GM12878 (cell line): Measurements from ENCODE around the gene ATXN1. TPM values are rescaled to one million over a fixed set of nuclear protein-coding genes. Genes with fewer than 3 reads are reported as not detected.

Source experiments
- ATAC-seq: fragments of 200-7000 bp; cut with Tn5 transposase; 3 replicates; pipeline ENCODE4 v1.9.1; 2020; ENCODE audit warnings: mild to moderate bottlenecking, moderate library complexity
- BruUV-seq: library from RNA; stranded (reverse); fragments of 400-500 nt; replicated peaks from 2 replicates; lab custom pipeline; 2021; lab: Mats Ljungman, UMichigan
- CTCF ChIA-PET: fragments of 300-600 bp; sonication (Branson Sonifier 250); formaldehyde crosslinking; extraction: SDS; loops from one replicate; lab custom pipeline; 2021; ENCODE audit warnings: inconsistent platforms; lab: Yijun Ruan, JAX
- POLR2A ChIA-PET: fragments of 350-600 bp; formaldehyde crosslinking; extraction: SDS; loops from one replicate; lab custom pipeline; 2021; ENCODE audit warnings: inconsistent platforms; lab: Charles Lee
- RAD21 ChIA-PET: fragments of 300-600 bp; sonication (Branson Sonifier 250); formaldehyde crosslinking; loops from one replicate; lab custom pipeline; 2023; ENCODE audit warnings: antibody characterized with exemption; ENCODE audit not compliant: unreplicated experiment; lab: Charles Lee
- SMC1A ChIA-PET: fragments of 300-600 bp; sonication (Branson Sonifier 250); formaldehyde crosslinking; loops from one replicate; lab custom pipeline; 2023; ENCODE audit not compliant: unreplicated experiment, uncharacterized antibody; lab: Charles Lee
- DNase-seq: peaks from one replicate; pipeline ENCODE4 v3.0.0-alpha.2; 2011; ENCODE audit warnings: low read depth, low spot score
- FAIRE-seq: peaks from 3 replicates; lab custom pipeline; 2011; peaks lifted over from hg19 to GRCh38; lab: Jason Lieb, UNC
- H2AFZ ChIP-seq: 2 replicates; pipeline ENCODE4 v1.6.0; 2011; ENCODE audit warnings: low read depth, low read length, control low read depth; ENCODE audit not compliant: control insufficient read depth
- H3K27ac ChIP-seq: 2 replicates; pipeline ENCODE4 v1.5.1; 2011; ENCODE audit warnings: control low read depth; ENCODE audit not compliant: control insufficient read depth, insufficient read depth
- H3K27me3 ChIP-seq, 2 experiments: replicated peaks in 1 of 2; 2 replicates each; pipeline versions ENCODE4 v1.6.0 to v1.6.1; 2011; ENCODE audit warnings: low read length in 1 of 2; ENCODE audit not compliant: control insufficient read depth in 2 of 2, insufficient read depth in 2 of 2
- H3K36me3 ChIP-seq, 2 experiments: 2 replicates each; pipeline ENCODE4 v1.5.1; 2011; ENCODE audit warnings: low read length in 1 of 2; ENCODE audit not compliant: control insufficient read depth in 2 of 2, insufficient read depth in 2 of 2
- H3K4me1 ChIP-seq: 2 replicates; pipeline ENCODE4 v1.6.1; 2011; ENCODE audit warnings: mild to moderate bottlenecking, low read length, moderate library complexity, mixed read lengths; ENCODE audit not compliant: control insufficient read depth, insufficient read depth
- H3K4me2 ChIP-seq: 2 replicates; pipeline ENCODE4 v1.6.0; 2011; ENCODE audit warnings: control low read depth; ENCODE audit not compliant: control insufficient read depth, insufficient read depth
- H3K4me3 ChIP-seq: fragments of 200-600 bp; sonication (generic); 2 replicates; pipeline ENCODE4 v1.5.1; 2016
- H3K79me2 ChIP-seq: 2 replicates; pipeline ENCODE4 v1.6.0; 2011; ENCODE audit warnings: low read length; ENCODE audit not compliant: control insufficient read depth, insufficient read depth
- H3K9ac ChIP-seq: 2 replicates; pipeline ENCODE4 v1.8.0; 2011; ENCODE audit warnings: low read length, control low read depth, mixed read lengths; ENCODE audit not compliant: control insufficient read depth, insufficient read depth
- H3K9me3 ChIP-seq: replicated peaks from 3 replicates; pipeline ENCODE4 v1.5.1; 2011; ENCODE audit warnings: mild to moderate bottlenecking, low read length; ENCODE audit not compliant: control insufficient read depth, insufficient read depth
- H4K20me1 ChIP-seq: 2 replicates; pipeline ENCODE4 v1.6.0; 2011; ENCODE audit not compliant: control insufficient read depth, insufficient read depth
- CBFB ChIP-seq: IDR thresholded peaks from 2 replicates; pipeline ENCODE4 v1.6.1; 2016; ENCODE audit warnings: antibody characterized with exemption, low read depth
- E4F1 ChIP-seq: fragments of 450-650 bp; IDR thresholded peaks from 2 replicates; pipeline ENCODE4 v1.6.1; 2018; ENCODE audit warnings: borderline replicate concordance, mild to moderate bottlenecking; ENCODE audit not compliant: partially characterized antibody
- FOS ChIP-seq: IDR thresholded peaks from 3 replicates; pipeline ENCODE4 v1.6.1; 2011; ENCODE audit warnings: borderline replicate concordance; ENCODE audit not compliant: insufficient read length; ENCODE audit errors: extremely low read depth
- MEF2B ChIP-seq: fragments of 450-650 bp; IDR thresholded peaks from 2 replicates; pipeline ENCODE4 v1.6.1; 2018; ENCODE audit warnings: mild to moderate bottlenecking, moderate library complexity; ENCODE audit not compliant: partially characterized antibody, poor library complexity, severe bottlenecking
- NBN ChIP-seq: fragments of 450-650 bp; IDR thresholded peaks from 2 replicates; pipeline ENCODE4 v1.6.1; 2016
- NFXL1 ChIP-seq: fragments of 450-650 bp; IDR thresholded peaks from 2 replicates; pipeline ENCODE4 v1.6.1; 2017; ENCODE audit warnings: antibody characterized with exemption, mild to moderate bottlenecking, borderline replicate concordance
- NR2F1 ChIP-seq: fragments of 450-650 bp; conservative IDR thresholded peaks from 2 replicates; pipeline ENCODE4 v1.6.1; 2017; ENCODE audit warnings: mild to moderate bottlenecking
- SIX5 ChIP-seq: IDR thresholded peaks from 2 replicates; pipeline ENCODE4 v1.6.1; 2011; ENCODE audit warnings: mild to moderate bottlenecking, low read depth, low read length, moderate library complexity; ENCODE audit not compliant: severe bottlenecking
- YY1 ChIP-seq: IDR thresholded peaks from 2 replicates; pipeline ENCODE4 v1.6.1; 2011; ENCODE audit warnings: low read depth, mild to moderate bottlenecking, low read length
- ZNF217 ChIP-seq: fragments of 450-650 bp; IDR thresholded peaks from 2 replicates; pipeline ENCODE4 v1.6.1; 2017; ENCODE audit warnings: antibody characterized with exemption, mild to moderate bottlenecking
- WGBS: methylation state at CpG from one replicate; pipeline ENCODE4 v1.1.6; 2016; ENCODE audit warnings: low lambda C conversion rate; ENCODE audit not compliant: insufficient replicate concordance, insufficient coverage; ENCODE audit errors: missing lambda C conversion rate; 5-methylcytosine and 5-hydroxymethylcytosine counted together
- in situ Hi-C: fragments of 300-500 bp; cut with MboI; formaldehyde crosslinking; loops from 9 replicates; pipeline ENCODE4 v1.14.3; 2018; ENCODE audit warnings: mixed read lengths
- intact Hi-C: fragments of 100-400 bp; cut with micrococcal nuclease; formaldehyde crosslinking; loops from one replicate; pipeline ENCODE4 v1.14.2; 2022; ENCODE audit not compliant: unreplicated experiment
- polyA plus RNA-seq, 11 experiments: library from polyadenylated mRNA; depleted of rRNA in 4 of 11; unstranded in 6 of 11; stranded (reverse) in 5 of 11; fragments of >200 nt; fragmentation: Nextera tagmentation in 4 of 11; fragmentation: Illumina TruSeq in 1 of 11; extraction: Ambion mirVana in 4 of 11; extraction: Trizol in 1 of 11; gene quantifications; 1 replicate in 1 of 11; 2 replicates in 10 of 11; pipeline versions ENCODE4 v1.2.1 to v1.2.3, GENCODE V29; 2011 to 2016; ENCODE audit warnings: inconsistent platforms in 2 of 11, missing spikeins in 2 of 11, low read depth in 1 of 11
- total RNA-seq, 4 experiments: library from RNA; depleted of rRNA in 3 of 4; stranded (reverse); fragments of >200 nt in 3 of 4; fragmentation: Illumina TruSeq in 1 of 4; extraction: Trizol in 1 of 4; gene quantifications; 2 replicates each; pipeline versions ENCODE4 v1.2.1 to v1.2.3, GENCODE V29; 2013 to 2021

Gene ATXN1
- total and polyA plus RNA-seq, 10 of the 15 experiments (the other 5 are each of a cell fraction or from before 2014, with no cell fraction given): 12.2 to 51.2 (median 20.5) TPM

GRCh38 chr6:16377470-16377869, 383.8 kb downstream of the ATXN1 start:
- ChIA-PET POLR2A (interaction anchor here (0.7 kb wide), 1 partner anchor 15 kb away, joined by 4 read pairs; no protein-coding TSS in a partner anchor), RAD21 (interaction anchor here (0.8 to 1.1 kb wide), 3 partner anchors 10 to 386 kb away, joined by 3 read pairs; no protein-coding TSS in a partner anchor), SMC1A (interaction anchor here (0.6 to 1.8 kb wide), 4 partner anchors 8 to 45 kb away, joined by 3 to 7 read pairs (median 4); no protein-coding TSS in a partner anchor), CTCF (interaction anchor here (1.1 to 2.7 kb wide), 3 partner anchors 32 to 386 kb away, joined by 4 to 8 read pairs (median 8); no protein-coding TSS in a partner anchor)
- H3K27ac ChIP-seq: no peak overlapping the region
- intact Hi-C loops (no loop called here), in situ Hi-C loops (no loop called here)
- no peaks in the 10 kb centered on the region for H3K27me3 ChIP-seq
- no peaks in the 10 kb centered on the region; the same call in 2 of the 3 replicates for H3K9me3 ChIP-seq
- H2AFZ ChIP-seq: no peak overlapping the region
- H3K4me3 ChIP-seq: no peak overlapping the region
- H4K20me1 ChIP-seq: no peaks in the 10 kb centered on the region
- H3K36me3 ChIP-seq: peaks cover 2 to 4% of the 10 kb centered on the region in 2 experiments; a peak in 3 of 4 replicates
- BruUV-seq: no TSS peak
- H3K9ac ChIP-seq: no peak overlapping the region
- over 99% methylated on average over 9 of the region's 9 CpGs for WGBS
- H3K79me2 ChIP-seq: no peaks in the 10 kb centered on the region; the same call in 1 of the 2 replicates
- no peak for ATAC-seq
- DNase-seq: no peak
- no peak for TF ChIP-seq CBFB
- no peak for TF ChIP-seq FOS
- TF ChIP-seq E4F1: no peak
- TF ChIP-seq YY1: no peak
- no peak for TF ChIP-seq NR2F1
- no peak for TF ChIP-seq SIX5
- TF ChIP-seq ZNF217: no peak
- no peak for TF ChIP-seq NBN
- no peak for TF ChIP-seq MEF2B
- TF ChIP-seq NFXL1: no peak
- no peak for FAIRE-seq
- H3K4me2 ChIP-seq: no peak overlapping the region
- peaks cover 23% of the 10 kb centered on the region for H3K4me1 ChIP-seq
